Kidney (tissue), 14 donors: ENCODE data around the gene CASTOR1. TPM values are rescaled to one million over a fixed set of nuclear protein-coding genes. Genes with fewer than 3 reads are reported as not detected.
A peak's percentile ranks its signal among the peaks of the same experiment; 100 is the strongest.

Source experiments
- DNase-seq, 5 donors: peaks; one replicate each; pipeline ENCODE4 v3.0.0-alpha.2; 2013 to 2020
- FAIRE-seq: peaks from 2 replicates; lab custom pipeline; 2012; peaks lifted over from hg19 to GRCh38; lab: Jason Lieb, UNC
- H3K27ac ChIP-seq, 2 donors: one replicate each; pipeline ENCODE4 v1.7.0; 2013; ENCODE audit warnings: low read depth in 2 of 2, low read length in 2 of 2, inconsistent platforms in 1 of 2
- H3K27me3 ChIP-seq: one replicate; pipeline ENCODE4 v1.7.1; 2013; ENCODE audit warnings: low read length, inconsistent platforms; ENCODE audit not compliant: control insufficient read depth, insufficient read depth
- H3K36me3 ChIP-seq, 3 donors: one replicate each; pipeline versions ENCODE4 v1.7.0 to v1.7.1; 2013; ENCODE audit warnings: low read length in 3 of 3, control low read depth in 1 of 3, inconsistent platforms in 1 of 3; ENCODE audit not compliant: insufficient read depth in 3 of 3, control insufficient read depth in 2 of 3
- H3K4me1 ChIP-seq, 3 donors: one replicate each; pipeline versions ENCODE4 v1.7.0 to v1.7.1; 2013; ENCODE audit warnings: low read length in 3 of 3, inconsistent platforms in 1 of 3, low read depth in 1 of 3; ENCODE audit not compliant: control insufficient read depth in 2 of 3, insufficient read depth in 2 of 3
- H3K4me3 ChIP-seq, 3 donors: one replicate each; pipeline versions ENCODE4 v1.7.0 to v1.8.1; 2013; ENCODE audit warnings: low read length in 3 of 3, control low read depth in 1 of 3, inconsistent platforms in 1 of 3
- H3K9ac ChIP-seq, 3 donors: one replicate each; pipeline versions ENCODE4 v1.7.0 to v1.7.1; 2013; ENCODE audit warnings: low read length in 3 of 3, control low read depth in 1 of 3, inconsistent platforms in 1 of 3
- H3K9me3 ChIP-seq, 3 donors: one replicate each; pipeline versions ENCODE4 v1.7.0 to v1.7.1; 2013; ENCODE audit warnings: low read length in 3 of 3, control low read depth in 1 of 3, inconsistent platforms in 1 of 3; ENCODE audit not compliant: control insufficient read depth in 2 of 3, insufficient read depth in 1 of 3
- CTCF ChIP-seq: IDR thresholded peaks from 3 replicates; pipeline ENCODE4 v1.5.1; 2012; ENCODE audit warnings: mild to moderate bottlenecking, moderate library complexity, borderline replicate concordance; ENCODE audit not compliant: insufficient read depth; ENCODE audit errors: extremely low read depth
- intact Hi-C: fragments of 100-400 bp; cut with DNase I; formaldehyde crosslinking; loops from one replicate; pipeline ENCODE4 v1.11.1; 2022
- polyA plus RNA-seq: library from polyadenylated mRNA; stranded (reverse); fragments of 350-450 nt; fragmentation: Illumina TruSeq; extraction: RNeasy Lipid Tissue Mini Kit (QIAGEN cat#74804); gene quantifications from one replicate; pipeline ENCODE4 v1.2.3, GENCODE V29; 2014; ENCODE audit warnings: low read depth, low replicate concordance; ENCODE audit not compliant: insufficient read depth
- total RNA-seq: library from RNA; stranded (reverse); fragmentation: NEBNext Ultra II Directional; extraction: Animal tissue kit (Norgen Biotek cat#: 25700); gene quantifications from one replicate; pipeline ENCODE4 v1.2.1, GENCODE V29; 2021
- donor health status: control.
- donor health status: control.
- donor health status: control.
- donor health status: control.
- donor health status: control.
- donor health status: DM: yes; HTN: yes; CAD: no.
- donor health status: Normal renal cell carcinoma (clear cell type).

CASTOR1 gene
- total and polyA plus RNA-seq, 2 donors from 2014 or later: 16.5 to 71.7 TPM

GRCh38 chr22:30305519-30305905 lies 16.2 kb upstream of the CASTOR1 start:
- Histone ChIP-seq H3K9me3 (no peaks in the 10 kb centered on the region), H3K4me1 (peaks cover 2 to 82% (median 66%) of the 10 kb centered on the region in 3 donors), H3K9ac (peak overlapping the region in 1 of 3 donors; percentile 60), H3K27ac (peak overlapping the region; percentile 88 to 92), H3K27me3 (no peaks in the 10 kb centered on the region), H3K4me3 (peak overlapping the region in 1 of 3 donors; percentile 7), H3K36me3 (peaks cover 0 to 19% (median 15%) of the 10 kb centered on the region in 3 donors)
- intact Hi-C loops: no loop called here
- TF ChIP-seq CTCF: no peak
- FAIRE-seq: no peak
- DNase-seq: peak in 1 of 5 donors; percentile 88

GRCh38 chr22:30304495-30305244 lies 15.4 kb upstream of the CASTOR1 start:
- DNase-seq (no peak), FAIRE-seq (no peak)
- no peaks in the 10 kb centered on the region for H3K27me3 ChIP-seq
- no peak for TF ChIP-seq CTCF
- peak overlapping the region; percentile 88 to 92 for H3K27ac ChIP-seq
- H3K9me3 ChIP-seq: no peaks in the 10 kb centered on the region
- peak overlapping the region in 1 of 3 donors; percentile 60 for H3K9ac ChIP-seq
- no peak overlapping the region for H3K4me3 ChIP-seq
- peaks cover 0 to 74% (median 57%) of the 10 kb centered on the region in 3 donors for H3K4me1 ChIP-seq
- intact Hi-C loops: no loop called here
- H3K36me3 ChIP-seq: peaks cover 0 to 23% (median 20%) of the 10 kb centered on the region in 3 donors

DNA sequence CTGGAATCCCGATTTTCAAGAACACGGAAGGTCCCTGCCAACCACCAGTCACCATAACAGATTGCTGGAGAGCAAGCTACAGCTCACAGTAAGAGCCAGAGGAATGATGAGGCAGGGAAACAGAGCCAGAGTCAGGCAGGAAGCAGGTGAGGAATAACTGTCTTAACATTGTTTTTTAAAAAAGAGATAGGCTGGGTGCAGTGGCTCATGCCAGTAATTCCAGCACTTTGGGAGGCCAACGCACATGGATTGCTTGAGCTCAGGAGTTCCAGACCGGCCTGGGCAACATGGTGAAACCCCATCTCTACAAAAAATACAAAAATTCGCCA lies 13.5 kb upstream of the CASTOR1 start:
- H3K36me3 ChIP-seq: peaks cover 0 to 40% (median 29%) of the 10 kb centered on the region in 3 donors

More for the DNA sequence above, 13.5 kb upstream of the CASTOR1 start:
- Histone ChIP-seq H3K27me3 (no peaks in the 10 kb centered on the region), H3K9ac (no peak overlapping the region), H3K4me3 (no peak overlapping the region), H3K9me3 (no peaks in the 10 kb centered on the region), H3K27ac (peak overlapping the region; percentile 18 to 39), H3K4me1 (peaks cover 0 to 59% (median 52%) of the 10 kb centered on the region in 3 donors)
- TF ChIP-seq CTCF: no peak
- intact Hi-C loops: no loop called here
- FAIRE-seq (no peak), DNase-seq (no peak)
